ENCODE results near the gene ESD. TPM values are rescaled to one million over a fixed set of nuclear protein-coding genes. Genes with fewer than 3 reads are reported as not detected.
A peak's percentile ranks its signal among the peaks of the same experiment; 100 is the strongest.

ESD gene
- total and polyA plus RNA-seq, 2 experiments from 2014 or later = 97.9 to 191 TPM

- Histone ChIP-seq H3F3A (ENCODE audit: insufficient read depth) (no peaks in the 10 kb centered on the region), H3K9me3 (ENCODE audit: low read depth) (no peaks in the 10 kb centered on the region), H3K27ac (no peak overlapping the region), H3K27me3 (replicated peaks; ENCODE audit: insufficient read depth) (no peaks in the 10 kb centered on the region), H3K79me2 (ENCODE audit: insufficient read depth) (no peaks in the 10 kb centered on the region), H4K20me1 (ENCODE audit: insufficient read depth) (no peaks in the 10 kb centered on the region), H2AFZ (no peak overlapping the region), H3K4me1 (ENCODE audit: insufficient read depth) (no peaks in the 10 kb centered on the region), H3K9me2 (ENCODE audit: insufficient read depth) (no peaks in the 10 kb centered on the region), H3K4me2 (ENCODE audit: unreplicated experiment) (no peak overlapping the region), H3K36me3 (ENCODE audit: low read depth) (peaks cover 13% of the 10 kb centered on the region; the same call in 1 of the 2 replicates), H3K9ac (no peak overlapping the region), H3K4me3 (no peak overlapping the region)
- WGBS, 2 experiments (ENCODE audit: low coverage in 1 of 2, low lambda C conversion rate in 2 of 2, missing lambda C conversion rate in 2 of 2) = 95 to 97% methylated on average over 6 of the region's 6 CpGs
- DNase-seq = no peak
- in situ Hi-C loops (cut with MboI) = no loop called here
- TF ChIP-seq EZH2 (IDR thresholded peaks at IDR 0.05; ENCODE audit: insufficient read depth, poor library complexity, severe bottlenecking) (no peak), EZH2phosphoT487 (IDR thresholded peaks at IDR 0.05; ENCODE audit: insufficient read depth, low read depth) (no peak)
These were observed 65.4 kb downstream of the ESD start for GRCh38 chr13:46731535-46731934.

GRCh38 chr13:46728777-46729176, 68.2 kb downstream of the ESD start:
- H4K20me1 ChIP-seq (ENCODE audit: insufficient read depth) = no peaks in the 10 kb centered on the region
- no peak overlapping the region for H2AFZ ChIP-seq
- no peak overlapping the region for H3K27ac ChIP-seq
- no peaks in the 10 kb centered on the region for H3K4me1 ChIP-seq (ENCODE audit: insufficient read depth)
- no peak overlapping the region for H3K4me2 ChIP-seq (ENCODE audit: unreplicated experiment)
- no peak for TF ChIP-seq EZH2phosphoT487 (IDR thresholded peaks at IDR 0.05; ENCODE audit: insufficient read depth, low read depth)
- TF ChIP-seq EZH2 (IDR thresholded peaks at IDR 0.05; ENCODE audit: insufficient read depth, poor library complexity, severe bottlenecking) = no peak
- in situ Hi-C loops (cut with MboI) = loop anchor here (10.0 kb wide), 1 partner anchor 234 kb away; no protein-coding TSS in a partner anchor
- peaks cover 27% of the 10 kb centered on the region for H3K36me3 ChIP-seq (ENCODE audit: low read depth)
- no peaks in the 10 kb centered on the region for H3K9me3 ChIP-seq (ENCODE audit: low read depth)
- H3K9ac ChIP-seq = no peak overlapping the region
- peak; percentile 28 for DNase-seq
- no peaks in the 10 kb centered on the region for H3F3A ChIP-seq (ENCODE audit: insufficient read depth)
- no peak overlapping the region for H3K4me3 ChIP-seq
- no peaks in the 10 kb centered on the region for H3K79me2 ChIP-seq (ENCODE audit: insufficient read depth)
- 96% methylated on average over 7 of the region's 7 CpGs for whole genome bisulfite sequencing, 2 experiments (ENCODE audit: low coverage in 1 of 2, low lambda C conversion rate in 2 of 2, missing lambda C conversion rate in 2 of 2)
- no peaks in the 10 kb centered on the region for H3K9me2 ChIP-seq (ENCODE audit: insufficient read depth)
- no peaks in the 10 kb centered on the region for H3K27me3 ChIP-seq (replicated peaks; ENCODE audit: insufficient read depth)

- Histone ChIP-seq H3K9me3 (ENCODE audit: low read depth) (no peaks in the 10 kb centered on the region), H3K27me3 (replicated peaks; ENCODE audit: insufficient read depth) (no peaks in the 10 kb centered on the region), H3K9me2 (ENCODE audit: insufficient read depth) (no peaks in the 10 kb centered on the region), H3K27ac (no peak overlapping the region), H4K20me1 (ENCODE audit: insufficient read depth) (no peaks in the 10 kb centered on the region), H3K4me2 (ENCODE audit: unreplicated experiment) (no peak overlapping the region), H2AFZ (no peak overlapping the region), H3F3A (ENCODE audit: insufficient read depth) (no peaks in the 10 kb centered on the region), H3K4me3 (no peak overlapping the region), H3K4me1 (ENCODE audit: insufficient read depth) (no peaks in the 10 kb centered on the region), H3K79me2 (ENCODE audit: insufficient read depth) (no peaks in the 10 kb centered on the region), H3K36me3 (ENCODE audit: low read depth) (peaks cover 27% of the 10 kb centered on the region), H3K9ac (no peak overlapping the region)
- 94 to 99% methylated on average over 5 of the region's 5 CpGs for WGBS, 2 experiments (ENCODE audit: low coverage in 1 of 2, low lambda C conversion rate in 2 of 2, missing lambda C conversion rate in 2 of 2)
- no peak for DNase-seq
- TF ChIP-seq EZH2 (IDR thresholded peaks at IDR 0.05; ENCODE audit: insufficient read depth, poor library complexity, severe bottlenecking) (no peak), EZH2phosphoT487 (IDR thresholded peaks at IDR 0.05; ENCODE audit: insufficient read depth, low read depth) (no peak)
- in situ Hi-C loops (cut with MboI) = loop anchor here (10.0 kb wide), 1 partner anchor 232 kb away; no protein-coding TSS in a partner anchor
These were observed 70.6 kb downstream of the ESD start for GRCh38 chr13:46726347-46726746.

Other genes with a start within 250 kb of the ESD start
- 3.4 and 5.0 TPM in 2 replicates for gene LRCH1, start 244.0 kb downstream of the ESD start, total RNA-seq (2014; rRNA removed; shearing (Covaris generic))
- 4.3 and 4.7 TPM in 2 replicates for gene LRCH1, start 244.0 kb downstream of the ESD start, polyA plus RNA-seq (2016; fragmentation: Nextera tagmentation; extraction: Ambion mirVana)
- 1.8 and 2.1 TPM in 2 replicates for gene HTR2A, start 99.9 kb upstream of the ESD start, total RNA-seq (2014; rRNA removed; shearing (Covaris generic))
- gene HTR2A, start 99.9 kb upstream of the ESD start, polyA plus RNA-seq (2016; fragmentation: Nextera tagmentation; extraction: Ambion mirVana) = 2.0 and 3.7 TPM in 2 replicates

All from GM23248 (cell line).